Common myeloid progenitor, CD34-positive (primary cell): ENCODE results near the gene NCS1.

ENCODE experiments used
- CTCF ChIA-PET: fragments of 350-600 bp; sonication (Branson Sonifier 250); formaldehyde crosslinking; loops from one replicate; lab custom pipeline; 2021; ENCODE audit warnings: antibody characterized with exemption; lab: Charles Lee
- POLR2A ChIA-PET: fragments of 350-600 bp; sonication (Branson Sonifier 250); formaldehyde crosslinking; loops from one replicate; lab custom pipeline; 2021; ENCODE audit warnings: antibody characterized with exemption; lab: Charles Lee
- DNase-seq, 3 donors: peaks; one replicate each; pipeline versions ENCODE4 v3.0.0 to v3.0.0-alpha.2; 2013
- H3K27ac ChIP-seq, 2 experiments: 1 replicate in 1 of 2; 2 replicates in 1 of 2; pipeline ENCODE4 v1.7.0; 2013; ENCODE audit warnings: inconsistent platforms in 2 of 2, low read length in 2 of 2, mild to moderate bottlenecking in 2 of 2, low read depth in 1 of 2, moderate library complexity in 1 of 2; ENCODE audit not compliant: severe bottlenecking in 2 of 2, insufficient read depth in 1 of 2, poor library complexity in 1 of 2
- H3K27me3 ChIP-seq, 5 experiments: replicated peaks in 2 of 5; 1 replicate in 3 of 5; 2 replicates in 2 of 5; pipeline versions ENCODE4 v1.6.1 to v1.7.0; 2013; ENCODE audit warnings: low read length in 4 of 5, mild to moderate bottlenecking in 2 of 5, moderate library complexity in 2 of 5, inconsistent platforms in 1 of 5; ENCODE audit not compliant: insufficient read depth in 5 of 5, control insufficient read depth in 4 of 5
- H3K36me3 ChIP-seq, 4 experiments: 1 replicate in 2 of 4; 2 replicates in 2 of 4; pipeline versions ENCODE4 v1.6.1 to v1.7.0; 2013; ENCODE audit warnings: low read length in 3 of 4, control low read depth in 1 of 4, mild to moderate bottlenecking in 1 of 4; ENCODE audit not compliant: control insufficient read depth in 4 of 4, insufficient read depth in 4 of 4
- H3K4me1 ChIP-seq, 4 experiments: 1 replicate in 3 of 4; 2 replicates in 1 of 4; pipeline versions ENCODE4 v1.6.1 to v1.7.1; 2013; ENCODE audit warnings: low read length in 3 of 4, mild to moderate bottlenecking in 3 of 4, control low read depth in 1 of 4, inconsistent platforms in 1 of 4, moderate library complexity in 1 of 4; ENCODE audit not compliant: control insufficient read depth in 4 of 4, insufficient read depth in 4 of 4; ENCODE audit errors: control extremely low read depth in 1 of 4
- H3K4me3 ChIP-seq, 7 experiments: 1 replicate in 4 of 7; 2 replicates in 3 of 7; pipeline versions ENCODE4 v1.5.1 to v1.7.0; 2013; ENCODE audit warnings: mild to moderate bottlenecking in 7 of 7, low read length in 6 of 7, moderate library complexity in 6 of 7, inconsistent platforms in 2 of 7, low read depth in 2 of 7, control low read depth in 1 of 7; ENCODE audit not compliant: insufficient read depth in 4 of 7, control insufficient read depth in 1 of 7; ENCODE audit errors: extremely low read depth in 1 of 7
- H3K9me3 ChIP-seq, 5 experiments: 1 replicate in 4 of 5; 2 replicates in 1 of 5; pipeline versions ENCODE4 v1.6.1 to v1.7.1; 2013; ENCODE audit warnings: low read length in 4 of 5, mild to moderate bottlenecking in 2 of 5, inconsistent platforms in 1 of 5, low read depth in 1 of 5, moderate library complexity in 1 of 5; ENCODE audit not compliant: control insufficient read depth in 4 of 5, insufficient read depth in 2 of 5; ENCODE audit errors: control extremely low read depth in 1 of 5
- WGBS: methylation state at CpG from one replicate; pipeline ENCODE4 v1.1.5; 2013; ENCODE audit not compliant: insufficient coverage; 5-methylcytosine and 5-hydroxymethylcytosine counted together

NCS1 gene

DNA sequence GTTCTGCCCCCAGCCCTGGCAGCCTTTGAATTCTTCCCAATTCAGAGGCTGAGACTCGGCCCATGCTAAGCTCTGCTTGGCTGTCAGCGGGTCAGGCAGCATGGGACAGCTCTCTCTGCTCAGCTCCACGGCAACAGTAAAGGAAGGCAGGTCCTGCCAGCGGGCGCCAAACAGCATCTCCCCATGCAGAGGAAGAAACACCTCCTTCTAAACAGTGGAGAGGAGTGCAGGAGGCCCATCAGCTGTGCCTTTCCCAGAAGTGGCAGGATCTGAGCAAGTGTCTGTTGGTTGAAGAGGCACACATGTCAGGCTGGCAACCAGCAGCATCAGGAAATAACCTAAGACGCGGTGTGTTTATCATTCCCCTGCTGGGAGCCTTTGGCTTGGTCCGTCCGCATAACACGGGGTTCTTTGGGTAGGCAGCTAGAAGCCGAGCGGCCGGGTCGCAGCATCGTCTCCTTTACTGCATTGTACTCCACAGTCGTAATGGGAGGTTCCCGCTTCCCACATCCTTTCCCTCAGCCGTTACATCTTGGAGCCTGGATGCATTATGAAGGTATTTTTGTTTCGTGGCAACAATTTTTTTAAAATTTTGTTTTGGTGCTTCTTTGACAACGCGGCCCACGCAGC lies 42.7 kb upstream of the NCS1 start:
- no peak for DNase-seq
- 96% methylated on average over 16 of the region's 22 CpGs for WGBS
- Histone ChIP-seq H3K9me3 (no peaks in the 10 kb centered on the region), H3K4me3 (no peak overlapping the region), H3K36me3 (peaks cover 2 to 42% (median 33%) of the 10 kb centered on the region in 4 experiments), H3K4me1 (peaks cover 11 to 39% (median 25%) of the 10 kb centered on the region in 4 experiments), H3K27me3 (no peaks in the 10 kb centered on the region), H3K27ac (no peak overlapping the region)
- POLR2A ChIA-PET: interaction anchor here (0.7 kb wide), 1 partner anchor 14 kb away, joined by 3 read pairs; no protein-coding TSS in a partner anchor
- CTCF ChIA-PET: interaction anchor here (2.0 to 2.7 kb wide), 2 partner anchors 15 to 22 kb away, joined by 6 to 17 read pairs; no protein-coding TSS in a partner anchor

DNA sequence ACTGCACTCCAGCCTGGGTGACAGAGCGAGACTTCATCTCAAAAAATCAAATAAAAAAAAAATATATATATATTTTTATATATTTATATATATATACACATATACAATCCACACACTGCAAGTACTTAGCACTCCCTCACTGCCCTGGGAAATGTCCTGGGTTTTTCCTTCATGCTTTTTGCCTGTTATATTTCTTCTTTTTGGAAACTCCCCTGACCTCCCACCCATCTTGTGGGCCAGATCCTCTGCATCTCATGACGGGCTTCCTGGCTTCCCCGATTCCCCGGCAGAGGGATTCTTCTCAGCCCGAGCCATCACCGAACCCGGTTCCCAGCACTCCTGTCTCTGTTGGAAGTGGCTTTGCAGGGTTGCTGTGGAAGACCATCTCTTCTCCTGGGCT lies 39.5 kb upstream of the NCS1 start:
- Histone ChIP-seq H3K9me3 (no peaks in the 10 kb centered on the region), H3K4me3 (no peak overlapping the region), H3K27me3 (no peaks in the 10 kb centered on the region), H3K36me3 (peaks cover 15 to 52% (median 37%) of the 10 kb centered on the region in 4 experiments), H3K4me1 (peaks cover 18 to 26% (median 23%) of the 10 kb centered on the region in 4 experiments), H3K27ac (no peak overlapping the region)
- ChIA-PET POLR2A (no interaction called here), CTCF (no interaction called here)
- no peak for DNase-seq
- 100% methylated on average over 3 of the region's 7 CpGs for WGBS

DNA sequence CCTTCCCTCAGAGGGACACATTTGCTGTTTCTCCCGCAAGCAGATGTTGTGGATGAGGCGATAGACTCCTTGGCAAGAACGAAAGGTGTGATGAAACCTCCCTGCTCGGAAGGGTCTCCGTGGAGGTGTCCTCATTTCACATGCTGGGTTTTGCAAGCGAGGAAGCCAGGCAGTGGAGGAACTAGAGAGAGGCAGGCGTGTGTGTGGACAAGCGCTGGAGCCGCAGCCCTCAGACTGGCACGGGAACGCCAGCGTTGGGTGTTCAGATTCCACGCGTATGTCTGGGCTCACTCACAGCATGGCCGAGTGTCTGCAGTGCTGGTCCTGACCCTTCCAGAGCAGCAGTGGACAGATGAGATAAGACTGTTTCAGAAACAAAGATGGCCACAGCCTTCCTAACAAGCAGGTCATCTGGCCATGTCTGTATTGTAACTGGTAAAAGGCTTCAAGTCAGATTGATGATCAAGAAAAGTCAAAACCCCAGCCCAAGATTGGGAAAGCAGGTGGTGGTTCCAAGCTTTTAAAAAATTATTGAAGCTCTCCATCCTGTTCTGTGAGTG lies 35.0 kb upstream of the NCS1 start:
- Histone ChIP-seq H3K4me3 (no peak overlapping the region), H3K27ac (no peak overlapping the region), H3K4me1 (peaks cover 10 to 30% (median 14%) of the 10 kb centered on the region in 4 experiments), H3K9me3 (no peaks in the 10 kb centered on the region), H3K36me3 (peaks cover 12 to 33% (median 21%) of the 10 kb centered on the region in 4 experiments), H3K27me3 (peaks cover 0 to 6% (median 0%) of the 10 kb centered on the region in 5 experiments)
- POLR2A ChIA-PET: no interaction called here
- no peak for DNase-seq
- 98% methylated on average over 15 of the region's 15 CpGs for WGBS
- CTCF ChIA-PET: no interaction called here

DNA sequence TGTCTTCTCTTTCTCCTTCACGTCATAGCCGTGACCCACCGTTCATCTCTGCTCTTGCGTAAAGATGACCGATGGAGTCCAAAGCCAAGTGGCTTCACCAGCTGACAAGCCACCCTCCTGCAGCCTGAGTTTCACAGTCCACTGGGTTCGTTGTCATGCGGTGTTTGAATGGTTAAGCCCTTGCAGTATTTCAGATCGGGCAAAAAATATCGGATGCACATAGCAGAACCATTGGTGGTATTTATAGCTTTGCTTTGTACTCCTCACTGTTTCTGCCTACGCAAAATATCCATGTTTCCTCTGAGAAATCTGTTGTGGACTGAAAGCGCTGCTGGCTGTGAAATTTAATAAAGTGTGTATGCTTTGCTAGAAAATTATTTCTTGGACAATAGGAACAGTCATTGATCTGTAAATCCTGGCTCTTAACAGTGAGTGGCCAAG lies 34.5 kb upstream of the NCS1 start:
- ChIA-PET CTCF (no interaction called here), POLR2A (no interaction called here)
- H3K27me3 ChIP-seq: peaks cover 0 to 9% (median 0%) of the 10 kb centered on the region in 5 experiments
- H3K4me1 ChIP-seq: peaks cover 10 to 30% (median 14%) of the 10 kb centered on the region in 4 experiments
- no peak overlapping the region for H3K4me3 ChIP-seq
- H3K27ac ChIP-seq: no peak overlapping the region
- 95% methylated on average over 11 of the region's 11 CpGs for WGBS
- DNase-seq: no peak
- H3K9me3 ChIP-seq: no peaks in the 10 kb centered on the region
- peaks cover 12 to 31% (median 20%) of the 10 kb centered on the region in 4 experiments for H3K36me3 ChIP-seq

DNA sequence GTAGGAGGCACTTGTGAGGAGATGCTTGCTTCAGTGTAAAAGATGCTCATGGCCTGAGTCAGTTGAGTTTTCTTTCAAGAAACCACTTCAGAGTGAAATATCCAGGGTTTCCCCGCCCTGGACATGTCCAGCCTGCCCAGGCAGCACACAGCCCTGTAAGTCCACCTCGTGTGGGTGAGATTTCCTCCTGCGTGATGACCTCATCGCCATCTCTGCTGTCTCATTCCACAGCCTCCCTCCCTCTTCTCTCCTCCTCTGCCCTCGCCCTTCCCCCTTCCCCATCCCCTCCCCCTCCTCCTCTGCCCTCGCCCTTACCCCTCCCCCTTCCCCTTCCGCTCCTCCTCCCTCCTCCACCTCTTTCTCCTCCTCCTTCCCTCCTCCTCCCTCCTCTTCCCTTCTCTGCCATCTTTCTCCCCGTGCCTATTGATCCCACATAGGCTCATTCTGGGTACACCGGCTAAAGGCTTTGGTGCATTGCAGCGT lies 34.0 kb upstream of the NCS1 start:
- H3K9me3 ChIP-seq: no peaks in the 10 kb centered on the region
- H3K27ac ChIP-seq: no peak overlapping the region
- peaks cover 12 to 26% (median 16%) of the 10 kb centered on the region in 4 experiments for H3K36me3 ChIP-seq
- 87% methylated on average over 8 of the region's 10 CpGs for WGBS
- ChIA-PET CTCF (interaction anchor here (1.9 kb wide), 1 partner anchor 23 kb away, joined by 4 read pairs; no protein-coding TSS in a partner anchor), POLR2A (interaction anchor here (0.7 kb wide), 1 partner anchor 30 kb away, joined by 3 read pairs; no protein-coding TSS in a partner anchor)
- peaks cover 10 to 34% (median 15%) of the 10 kb centered on the region in 4 experiments for H3K4me1 ChIP-seq
- no peak overlapping the region for H3K4me3 ChIP-seq
- no peak for DNase-seq
- H3K27me3 ChIP-seq: peaks cover 0 to 14% (median 0%) of the 10 kb centered on the region in 5 experiments

DNA sequence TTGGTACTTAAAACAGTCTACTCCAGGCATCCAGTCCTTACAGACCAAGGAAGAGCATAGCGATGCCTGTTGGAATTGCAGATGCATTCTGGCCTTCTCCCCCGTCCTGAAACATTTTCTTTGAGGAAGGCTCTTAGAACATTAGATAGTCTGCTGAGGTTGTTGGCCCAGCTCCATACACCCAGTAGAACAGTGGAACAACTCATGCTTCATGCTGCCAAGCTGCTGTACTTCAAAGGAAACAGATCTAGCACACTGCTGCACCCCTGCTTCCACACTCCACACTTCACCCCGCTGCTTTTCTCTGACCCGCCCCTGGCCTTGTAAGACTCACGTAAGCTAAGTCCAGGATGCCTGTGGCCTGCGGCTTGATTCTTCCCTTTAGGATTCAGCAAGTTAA lies 33.4 kb upstream of the NCS1 start:
- Histone ChIP-seq H3K36me3 (peaks cover 10 to 21% (median 14%) of the 10 kb centered on the region in 4 experiments), H3K27me3 (peaks cover 0 to 20% (median 3%) of the 10 kb centered on the region in 5 experiments), H3K4me3 (no peak overlapping the region), H3K27ac (no peak overlapping the region), H3K9me3 (no peaks in the 10 kb centered on the region), H3K4me1 (peaks cover 12 to 40% (median 19%) of the 10 kb centered on the region in 4 experiments)
- WGBS: 94% methylated on average over 2 of the region's 6 CpGs
- no peak for DNase-seq
- POLR2A ChIA-PET: interaction anchor here (0.7 kb wide), 1 partner anchor 29 kb away, joined by 3 read pairs; no protein-coding TSS in a partner anchor
- CTCF ChIA-PET: interaction anchor here (1.9 kb wide), 1 partner anchor 24 kb away, joined by 4 read pairs; no protein-coding TSS in a partner anchor
